Ovary (tissue), 9 donors: ENCODE measurements around the gene CD164L2. TPM values are rescaled to one million over a fixed set of nuclear protein-coding genes. Genes with fewer than 3 reads are reported as not detected.

Experiments used
- DNase-seq, 5 donors: peaks; one replicate each; pipeline ENCODE4 v3.0.0-alpha.2; 2019 to 2020
- H3K27ac ChIP-seq, 2 donors: fragments of 200-600 bp; one replicate each; pipeline versions ENCODE4 v1.5.1 to v1.8.0; 2019 to 2022
- H3K27me3 ChIP-seq: fragments of 200-600 bp; one replicate; pipeline ENCODE4 v1.8.0; 2022
- H3K36me3 ChIP-seq: fragments of 200-600 bp; sonication (generic); one replicate; pipeline ENCODE4 v1.5.1; 2019
- H3K4me1 ChIP-seq: one replicate; pipeline ENCODE4 v1.8.1; 2013; ENCODE audit warnings: mild to moderate bottlenecking, moderate library complexity; ENCODE audit not compliant: insufficient read depth
- H3K4me3 ChIP-seq: fragments of 200-600 bp; sonication (generic); one replicate; pipeline ENCODE4 v1.5.1; 2017
- H3K9me3 ChIP-seq, 2 donors: fragments of 200-600 bp in 1 of 2; sonication (generic) in 1 of 2; one replicate each; pipeline versions ENCODE4 v1.5.1 to v1.8.1; 2013 to 2019; ENCODE audit warnings: mild to moderate bottlenecking in 1 of 2, moderate library complexity in 1 of 2
- EP300 ChIP-seq: sonication (generic); formaldehyde crosslinking; IDR thresholded peaks from one replicate; pipeline ENCODE4 v1.6.1; 2017; ENCODE audit warnings: antibody characterized with exemption
- POLR2A ChIP-seq: fragments of 450-650 bp; IDR thresholded peaks from one replicate; pipeline ENCODE4 v1.6.1; 2017; ENCODE audit warnings: antibody characterized with exemption, mild to moderate bottlenecking, moderate library complexity
- WGBS, 3 donors: extraction: QIAGEN DNeasy Blood & Tissue Kit in 1 of 3; methylation state at CpG; one replicate each; pipeline versions ENCODE4 v1.1.5 to v1.1.7; 2013 to 2017; 5-methylcytosine and 5-hydroxymethylcytosine counted together
- intact Hi-C, 4 donors: fragments of 100-400 bp; cut with DNase I; formaldehyde crosslinking; loops; one replicate each; pipeline versions ENCODE4 v1.11.0 to v1.15.1; 2022 to 2023
- polyA plus RNA-seq, 2 donors: library from polyadenylated mRNA; stranded (reverse); fragments of 200-250 nt in 1 of 2; fragments of 350-450 nt in 1 of 2; fragmentation: Illumina TruSeq in 1 of 2; extraction: RNeasy Lipid Tissue Mini Kit (QIAGEN cat#74804) in 1 of 2; gene quantifications; one replicate each; pipeline ENCODE4 v1.2.3, GENCODE V29; 2013 to 2014
- total RNA-seq, 7 donors: library from RNA; depleted of rRNA in 2 of 7; stranded (reverse); fragments of >200 nt in 2 of 7; fragmentation: NEBNext Ultra II Directional in 3 of 7; extraction: Animal tissue kit (Norgen Biotek cat#: 25700) in 3 of 7; gene quantifications; one replicate each; pipeline versions ENCODE4 v1.1.0 to v1.2.4, GENCODE V29; 2016 to 2023
- TF ChIP-seq, protein P1 (sequence below), 3 donors: fragments of 450-650 bp in 2 of 3; fragments of 200-600 bp in 1 of 3; IDR thresholded peaks; one replicate each; pipeline versions ENCODE4 v1.5.1 to v1.8.0; 2016 to 2022; ENCODE audit warnings: antibody characterized with exemption in 3 of 3, mild to moderate bottlenecking in 1 of 3
- donor health status: DM: no; HTN: no; CAD: no; lungs with moderate emphysema.
- donor health status: DM: no; HTN: no; CAD: no.
- donor health status: Bipolar disorder and iron deficiency.
- donor health status: DM: yes; HTN: yes; CAD: no.
- donor health status: DM: no; HTN: no; CAD: no.
- donor health status: DM: yes; HTN: yes; CAD: no.

Gene CD164L2
- total and polyA plus RNA-seq, 9 donors: 0.06 to 15.5 (median 0.86) TPM; not detected in 3

DNA sequence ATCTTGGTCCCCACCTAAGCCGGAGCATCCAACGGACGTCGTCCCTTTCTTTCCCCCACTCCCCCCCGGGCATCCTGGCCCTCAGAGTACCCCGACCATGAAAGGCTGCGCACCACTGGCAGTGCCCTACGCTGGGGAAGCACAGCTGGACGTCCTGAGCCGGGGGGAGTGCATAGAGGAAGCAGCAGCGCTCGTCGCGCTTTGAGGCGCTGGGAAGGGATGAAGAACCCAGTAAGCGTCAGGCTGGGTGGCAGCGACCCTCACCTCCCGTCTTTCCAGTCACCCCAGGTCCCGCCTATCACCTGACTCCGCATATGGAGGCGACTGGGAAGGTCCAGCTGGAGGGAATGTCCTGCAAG is 22.1 kb downstream of the CD164L2 start:
- TF ChIP-seq POLR2A: no peak
- TF ChIP-seq, protein P1, sequence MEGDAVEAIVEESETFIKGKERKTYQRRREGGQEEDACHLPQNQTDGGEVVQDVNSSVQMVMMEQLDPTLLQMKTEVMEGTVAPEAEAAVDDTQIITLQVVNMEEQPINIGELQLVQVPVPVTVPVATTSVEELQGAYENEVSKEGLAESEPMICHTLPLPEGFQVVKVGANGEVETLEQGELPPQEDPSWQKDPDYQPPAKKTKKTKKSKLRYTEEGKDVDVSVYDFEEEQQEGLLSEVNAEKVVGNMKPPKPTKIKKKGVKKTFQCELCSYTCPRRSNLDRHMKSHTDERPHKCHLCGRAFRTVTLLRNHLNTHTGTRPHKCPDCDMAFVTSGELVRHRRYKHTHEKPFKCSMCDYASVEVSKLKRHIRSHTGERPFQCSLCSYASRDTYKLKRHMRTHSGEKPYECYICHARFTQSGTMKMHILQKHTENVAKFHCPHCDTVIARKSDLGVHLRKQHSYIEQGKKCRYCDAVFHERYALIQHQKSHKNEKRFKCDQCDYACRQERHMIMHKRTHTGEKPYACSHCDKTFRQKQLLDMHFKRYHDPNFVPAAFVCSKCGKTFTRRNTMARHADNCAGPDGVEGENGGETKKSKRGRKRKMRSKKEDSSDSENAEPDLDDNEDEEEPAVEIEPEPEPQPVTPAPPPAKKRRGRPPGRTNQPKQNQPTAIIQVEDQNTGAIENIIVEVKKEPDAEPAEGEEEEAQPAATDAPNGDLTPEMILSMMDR (IDR thresholded peaks at IDR 0.05): no peak
- TF ChIP-seq EP300: no peak
- peaks cover 7% of the 10 kb centered on the region for H3K4me1 ChIP-seq
- no peak overlapping the region for H3K27ac ChIP-seq
- no peaks in the 10 kb centered on the region for H3K9me3 ChIP-seq
- DNase-seq: no peak
- intact Hi-C loops: no loop called here
- H3K27me3 ChIP-seq: no peaks in the 10 kb centered on the region
- no peak overlapping the region for H3K4me3 ChIP-seq
- H3K36me3 ChIP-seq: no peaks in the 10 kb centered on the region
- WGBS, 3 donors: 86 to 93% (median 87%) methylated on average over 20 to 21 of the region's 21 CpGs

DNA sequence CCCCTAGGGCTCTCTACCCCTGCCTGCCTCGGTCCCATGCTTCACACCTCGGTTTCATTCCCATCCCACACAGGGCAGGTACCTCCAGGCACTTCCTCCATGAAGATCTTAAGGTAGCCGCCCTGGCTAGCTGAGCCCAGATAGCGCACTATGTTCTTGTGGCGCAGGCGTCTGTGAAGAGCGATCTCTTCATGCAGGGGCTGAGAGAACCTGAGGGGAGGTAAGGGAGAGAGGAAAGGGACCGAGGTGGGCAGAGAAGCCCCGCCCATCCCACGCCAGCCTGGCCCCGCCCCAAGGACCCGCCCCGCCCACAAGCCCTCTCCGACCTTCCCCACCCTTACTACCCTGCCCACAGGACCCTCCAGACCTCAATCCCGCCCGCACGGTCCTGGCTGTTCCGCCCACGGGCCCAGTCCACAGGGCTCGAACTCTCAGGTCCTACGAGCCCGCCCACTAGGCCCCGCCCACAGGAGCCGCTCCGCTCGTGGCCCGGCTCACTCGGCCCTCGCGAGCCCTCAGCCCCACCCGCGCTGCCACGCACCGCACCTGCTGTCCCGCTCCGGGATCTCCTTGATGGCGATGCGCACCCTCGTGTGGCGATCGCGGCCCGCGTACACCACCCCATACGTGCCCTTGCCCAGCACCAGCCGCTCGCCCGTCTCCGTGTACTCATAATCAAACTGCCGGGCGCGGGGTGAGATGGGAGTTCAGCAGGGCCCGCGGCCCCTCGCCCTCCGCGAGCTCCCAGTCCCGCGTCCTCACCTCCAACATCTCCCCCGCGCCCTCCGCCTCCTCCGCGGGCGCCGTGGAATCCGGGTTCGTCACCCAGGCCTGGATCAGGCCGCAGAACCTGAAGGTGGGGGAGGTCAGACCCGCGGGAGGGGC is 22.7 kb downstream of the CD164L2 start:
- peaks cover 7% of the 10 kb centered on the region for H3K4me1 ChIP-seq
- no peaks in the 10 kb centered on the region for H3K36me3 ChIP-seq
- no peak for TF ChIP-seq POLR2A
- TF ChIP-seq, protein P1 (IDR thresholded peaks at IDR 0.05): no peak
- no peak for TF ChIP-seq EP300
- WGBS, 3 donors: 36 to 62% (median 50%) methylated on average over 71 of the region's 71 CpGs
- no peaks in the 10 kb centered on the region for H3K27me3 ChIP-seq
- no peak overlapping the region for H3K27ac ChIP-seq
- H3K9me3 ChIP-seq: no peaks in the 10 kb centered on the region
- no peak overlapping the region for H3K4me3 ChIP-seq
- no peak for DNase-seq
- intact Hi-C loops: no loop called here

DNA sequence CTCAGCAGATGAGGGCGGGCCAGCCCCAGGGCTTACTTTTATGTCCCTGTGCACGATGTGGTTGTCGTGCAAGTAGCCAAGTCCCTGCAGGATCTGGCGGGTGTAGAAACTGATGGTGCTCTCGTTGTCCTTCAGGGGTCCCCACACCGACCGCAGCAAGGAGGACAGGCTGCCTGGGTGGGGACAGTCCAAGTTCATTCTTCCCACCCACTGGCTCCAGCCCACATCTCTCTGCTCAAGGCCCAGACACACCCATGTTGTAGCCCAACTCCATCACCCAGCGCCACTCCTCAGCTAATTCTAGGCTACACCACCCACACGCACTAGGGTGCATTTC is 23.3 kb downstream of the CD164L2 start:
- intact Hi-C loops: loop anchor here (2.0 to 10.0 kb wide), 5 partner anchors 31 to 55 kb away; partner anchors contain the start of genes GPR3 (in 2 of the 4) and TMEM222 (in 1 of the 4)
- Histone ChIP-seq H3K27me3 (no peaks in the 10 kb centered on the region), H3K36me3 (no peaks in the 10 kb centered on the region), H3K4me1 (peaks cover 3% of the 10 kb centered on the region), H3K27ac (no peak overlapping the region), H3K4me3 (no peak overlapping the region), H3K9me3 (no peaks in the 10 kb centered on the region)
- 73 to 89% (median 84%) methylated on average over 9 of the region's 9 CpGs for WGBS, 3 donors
- TF ChIP-seq EP300: no peak
- TF ChIP-seq, protein P1 (IDR thresholded peaks at IDR 0.05): no peak
- no peak for TF ChIP-seq POLR2A
- DNase-seq: no peak

DNA sequence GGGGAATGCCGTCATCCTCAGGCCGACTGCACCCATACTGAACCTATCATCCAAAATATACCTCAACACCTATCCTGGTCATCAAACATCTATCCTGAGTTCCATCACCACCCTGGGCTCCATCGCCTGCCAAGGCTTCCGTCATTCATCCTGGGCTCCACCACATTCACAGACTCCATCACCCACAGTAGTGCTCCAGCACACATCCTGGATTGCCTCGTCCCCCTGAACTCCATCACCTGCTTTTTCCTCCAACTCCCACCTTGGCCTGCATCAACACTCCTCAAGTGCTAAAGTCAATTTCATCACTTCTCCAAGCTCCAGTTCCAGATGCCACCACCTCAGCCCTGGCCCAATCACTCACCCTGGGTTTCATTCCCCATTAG is 24.2 kb downstream of the CD164L2 start:
- H3K4me3 ChIP-seq: no peak overlapping the region
- intact Hi-C loops: loop anchor here (2.0 to 10.0 kb wide), 5 partner anchors 32 to 54 kb away; partner anchors contain the start of genes GPR3 (in 2 of the 4) and TMEM222 (in 1 of the 4)

More for the DNA sequence above, 24.2 kb downstream of the CD164L2 start:
- Histone ChIP-seq H3K4me1 (peaks cover 3% of the 10 kb centered on the region), H3K9me3 (no peaks in the 10 kb centered on the region), H3K36me3 (no peaks in the 10 kb centered on the region), H3K27ac (no peak overlapping the region), H3K27me3 (no peaks in the 10 kb centered on the region)
- TF ChIP-seq, protein P1 (IDR thresholded peaks at IDR 0.05): no peak
- 97 to 98% (median 97%) methylated on average over 5 of the region's 5 CpGs for WGBS, 3 donors
- DNase-seq: no peak
